Omental fat pad (tissue), 4 donors: ENCODE data around the gene EHHADH. TPM values are rescaled to one million over a fixed set of nuclear protein-coding genes. Genes with fewer than 3 reads are reported as not detected.

Experiments
- ATAC-seq: fragments of 150-250 bp; one replicate; pipeline ENCODE4 v1.9.1; 2016; ENCODE audit warnings: mild to moderate bottlenecking, moderate library complexity; ENCODE audit not compliant: low FRiP score
- DNase-seq: peaks from one replicate; pipeline ENCODE4 v3.0.0-alpha.2; 2019; ENCODE audit warnings: low spot score
- total RNA-seq, 4 donors: library from RNA; depleted of rRNA; stranded (reverse); fragments of >200 nt; gene quantifications; one replicate each; pipeline ENCODE4 v1.1.0, GENCODE V29; 2016
- TF ChIP-seq, protein P1 (sequence below), 3 donors: fragments of 450-650 bp; IDR thresholded peaks; one replicate each; pipeline ENCODE4 v1.5.1; 2016 to 2017; ENCODE audit warnings: antibody characterized with exemption in 3 of 3, mild to moderate bottlenecking in 3 of 3, moderate library complexity in 2 of 3

Gene EHHADH
- total RNA-seq, 4 donors from 2014 or later = 6.3 to 11.0 (median 9.1) TPM

DNA sequence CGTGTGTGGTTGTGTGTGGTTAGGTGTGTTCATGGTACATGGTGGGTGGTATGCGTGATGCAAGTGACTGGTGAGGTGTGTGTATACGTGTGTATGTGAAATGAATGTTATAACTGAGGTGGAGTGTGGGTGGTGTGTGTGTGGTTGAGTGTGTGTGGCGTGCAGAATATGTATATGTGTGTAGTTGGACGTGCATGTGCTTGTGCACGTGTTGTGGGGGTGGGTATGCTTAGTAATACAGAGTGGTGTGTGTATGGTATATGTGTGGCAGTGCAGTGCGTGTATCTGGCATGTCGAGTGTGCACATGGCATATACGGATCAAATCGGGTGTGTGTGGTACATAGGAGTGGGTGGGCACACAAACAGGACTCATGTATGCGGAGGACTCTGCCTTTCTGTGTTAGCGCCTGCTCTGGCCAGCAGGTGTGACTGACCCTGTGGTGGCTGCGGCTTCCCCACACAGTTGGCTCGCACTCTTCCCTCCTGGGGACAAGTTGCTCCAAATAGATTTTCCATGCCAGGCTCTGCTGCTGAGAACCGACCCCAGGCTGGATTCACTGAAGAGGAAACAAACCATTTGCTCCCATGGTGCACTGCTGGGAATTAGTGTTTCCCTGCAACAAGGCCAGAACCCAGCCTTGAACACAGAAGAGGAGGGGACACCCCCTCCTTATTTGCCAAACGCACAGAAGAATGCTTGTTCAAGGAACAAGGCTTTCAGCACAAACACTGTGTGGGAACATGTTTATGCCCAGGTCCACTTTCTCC, 99.8 kb downstream of the EHHADH start:
- TF ChIP-seq, protein P1, sequence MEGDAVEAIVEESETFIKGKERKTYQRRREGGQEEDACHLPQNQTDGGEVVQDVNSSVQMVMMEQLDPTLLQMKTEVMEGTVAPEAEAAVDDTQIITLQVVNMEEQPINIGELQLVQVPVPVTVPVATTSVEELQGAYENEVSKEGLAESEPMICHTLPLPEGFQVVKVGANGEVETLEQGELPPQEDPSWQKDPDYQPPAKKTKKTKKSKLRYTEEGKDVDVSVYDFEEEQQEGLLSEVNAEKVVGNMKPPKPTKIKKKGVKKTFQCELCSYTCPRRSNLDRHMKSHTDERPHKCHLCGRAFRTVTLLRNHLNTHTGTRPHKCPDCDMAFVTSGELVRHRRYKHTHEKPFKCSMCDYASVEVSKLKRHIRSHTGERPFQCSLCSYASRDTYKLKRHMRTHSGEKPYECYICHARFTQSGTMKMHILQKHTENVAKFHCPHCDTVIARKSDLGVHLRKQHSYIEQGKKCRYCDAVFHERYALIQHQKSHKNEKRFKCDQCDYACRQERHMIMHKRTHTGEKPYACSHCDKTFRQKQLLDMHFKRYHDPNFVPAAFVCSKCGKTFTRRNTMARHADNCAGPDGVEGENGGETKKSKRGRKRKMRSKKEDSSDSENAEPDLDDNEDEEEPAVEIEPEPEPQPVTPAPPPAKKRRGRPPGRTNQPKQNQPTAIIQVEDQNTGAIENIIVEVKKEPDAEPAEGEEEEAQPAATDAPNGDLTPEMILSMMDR (IDR thresholded peaks at IDR 0.05) = no peak
- DNase-seq = no peak
- no peak for ATAC-seq

DNA sequence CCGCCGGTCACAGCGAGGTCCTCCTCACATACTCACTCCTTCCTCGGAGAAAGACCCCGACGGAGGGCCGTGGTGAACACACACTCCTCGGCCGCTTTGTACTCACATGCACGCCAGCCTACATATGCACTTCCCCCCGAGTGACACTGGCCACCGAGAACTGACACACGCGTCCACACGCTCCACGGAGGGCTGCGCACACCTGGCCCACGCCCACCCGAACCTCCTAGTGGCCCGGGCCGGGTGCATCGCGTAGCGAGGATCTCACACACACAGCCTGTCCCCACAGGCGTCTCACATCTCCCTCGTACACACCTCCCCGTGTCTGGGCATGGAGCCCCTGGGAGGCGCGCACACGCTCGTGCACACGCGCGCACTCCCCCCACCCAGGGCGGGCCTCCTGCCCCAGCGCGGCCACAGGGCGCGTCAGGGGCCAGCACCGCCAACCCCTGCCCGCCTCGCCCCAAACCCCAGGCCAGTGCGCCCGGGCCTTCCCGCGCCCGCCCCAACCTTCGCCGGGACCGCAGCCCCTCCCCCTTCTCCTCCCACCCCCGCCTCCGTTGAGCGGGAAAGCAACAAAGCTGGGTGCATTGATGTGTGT, 100.6 kb downstream of the EHHADH start:
- DNase-seq (no peak), ATAC-seq (peak; percentile 66)
- TF ChIP-seq, protein P1 (IDR thresholded peaks at IDR 0.05) = no peak

DNA sequence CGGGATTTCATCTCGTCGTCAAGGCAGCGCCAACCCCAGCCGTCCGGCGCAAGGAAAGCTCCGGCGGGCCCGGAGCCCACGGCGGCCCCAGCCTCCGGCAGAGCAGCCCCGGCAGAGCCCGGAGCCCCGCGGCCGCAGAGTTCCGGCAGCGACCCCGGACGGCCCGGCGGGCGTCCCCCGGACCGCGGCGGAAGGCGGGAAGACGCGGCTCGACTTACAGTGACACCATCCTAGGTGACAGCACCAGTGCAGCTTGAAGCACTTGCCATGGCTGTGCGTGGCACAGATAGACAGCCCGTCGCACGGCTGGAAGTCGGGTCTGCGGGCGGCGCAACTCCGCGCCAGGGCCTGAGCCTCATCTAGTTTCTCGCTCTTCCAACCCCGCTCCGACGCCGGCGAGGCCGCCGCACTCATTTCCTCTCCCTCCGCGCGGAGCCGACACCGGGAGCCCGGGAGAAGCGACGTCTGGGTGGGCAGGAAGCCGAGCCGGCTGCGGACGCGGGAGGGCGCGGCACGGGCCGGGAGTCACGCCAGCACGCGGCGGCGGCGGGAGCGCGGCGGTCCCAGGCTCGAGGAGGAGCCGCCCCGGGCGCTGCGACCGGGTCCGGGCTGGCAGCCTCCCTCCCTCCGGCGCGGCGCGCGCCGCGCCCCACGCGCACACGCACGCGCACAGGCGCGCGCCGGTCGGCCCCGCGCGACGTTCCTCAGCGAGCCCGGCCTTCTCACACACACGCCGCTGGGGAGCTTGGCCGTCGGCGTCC, 101.3 kb downstream of the EHHADH start, which contains the start of gene C3orf70:
C3orf70 (minus strand) TSS at position 651 of the 761 bp plus-strand sequence; CDS start at position 414, 237 bp downstream.
- ATAC-seq (peak; percentile 72), DNase-seq (no peak)
- TF ChIP-seq, protein P1 (IDR thresholded peaks at IDR 0.05) = no peak

DNA sequence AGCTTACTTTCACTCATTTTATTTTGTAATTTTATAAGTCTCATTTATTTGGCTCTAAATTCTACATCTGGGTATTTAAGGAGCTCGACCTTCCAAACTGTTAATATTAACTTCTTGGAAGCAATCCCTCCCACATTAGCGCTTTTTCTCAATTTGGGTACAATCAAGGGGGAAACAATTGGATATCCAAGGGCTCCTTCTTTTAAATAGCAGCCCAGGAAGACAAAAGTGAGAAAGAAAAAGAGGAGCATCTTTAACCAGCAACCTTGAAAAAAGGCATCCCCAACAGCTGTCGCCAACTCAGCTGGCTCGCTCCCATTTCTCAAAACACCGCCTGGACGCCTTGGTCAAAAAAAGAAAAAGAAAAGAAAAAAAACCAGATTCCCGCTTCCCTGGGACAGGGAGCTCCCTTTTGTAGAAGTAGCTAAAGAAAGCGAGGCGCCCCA, 101.9 kb downstream of the EHHADH start:
- no peak for ATAC-seq
- DNase-seq = no peak
- TF ChIP-seq, protein P1 (IDR thresholded peaks at IDR 0.05) = no peak

DNA sequence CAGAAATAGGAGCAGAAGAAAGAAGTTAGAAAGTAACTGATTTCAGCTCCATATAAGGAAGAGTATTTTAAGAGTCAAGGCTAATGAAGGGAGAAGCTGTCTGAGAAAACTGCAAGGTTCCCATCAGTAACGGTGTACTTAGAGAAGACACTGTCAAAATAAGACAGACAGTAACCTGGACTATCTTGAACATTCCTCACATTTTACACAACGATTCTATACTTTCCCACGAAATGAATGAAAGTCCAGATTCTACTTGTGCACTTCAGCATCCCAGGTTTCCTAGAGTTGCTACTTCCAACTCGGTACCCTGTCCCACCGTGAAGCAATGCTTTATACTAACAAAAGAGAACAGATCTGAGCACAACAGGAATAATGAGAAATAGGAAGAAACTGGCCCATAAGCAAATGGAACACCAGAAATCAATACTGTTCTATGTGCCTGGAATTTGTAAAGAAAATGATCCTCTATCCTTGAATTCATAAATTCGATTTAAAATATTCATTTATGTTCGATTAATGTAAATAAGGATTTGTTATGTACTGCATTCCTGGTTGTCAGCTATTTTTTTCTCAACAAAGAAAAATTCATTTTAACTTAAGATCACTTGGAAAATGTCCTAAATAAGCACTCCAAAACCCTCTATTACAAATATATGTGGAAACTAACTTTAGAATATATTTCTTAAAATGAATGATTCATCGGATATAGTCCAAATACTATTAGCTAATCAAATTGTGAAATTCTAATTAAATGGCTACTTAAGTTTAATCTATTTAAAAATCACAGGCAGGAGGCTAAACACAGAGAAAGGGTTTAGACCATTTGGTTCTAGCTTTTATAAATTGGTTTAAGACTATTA, 102.5 kb downstream of the EHHADH start:
- TF ChIP-seq, protein P1 (IDR thresholded peaks at IDR 0.05) = no peak
- DNase-seq = no peak
- ATAC-seq = no peak

DNA sequence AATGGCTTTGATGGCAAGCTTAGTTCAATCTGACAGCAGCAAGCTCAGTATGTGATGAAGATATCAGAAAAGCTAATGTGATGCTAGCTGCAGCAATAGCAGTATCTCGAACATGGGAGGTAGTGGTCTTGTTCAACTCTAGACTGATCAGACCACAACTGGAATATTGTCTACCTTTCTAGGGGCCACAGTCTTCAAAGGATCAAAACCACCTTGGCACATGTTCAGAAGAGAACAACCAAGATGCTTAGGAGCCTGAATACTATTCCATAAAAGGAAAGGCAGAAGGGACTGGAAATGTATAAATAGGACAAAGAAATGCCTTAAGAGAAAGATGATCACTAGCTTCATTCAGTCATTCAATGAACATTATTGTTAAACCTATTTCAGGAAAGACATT, 103.3 kb downstream of the EHHADH start:
- no peak for DNase-seq
- TF ChIP-seq, protein P1 (IDR thresholded peaks at IDR 0.05) = no peak
- no peak for ATAC-seq
